ENCODE results near the gene RC3H1.

RC3H1 gene

DNA sequence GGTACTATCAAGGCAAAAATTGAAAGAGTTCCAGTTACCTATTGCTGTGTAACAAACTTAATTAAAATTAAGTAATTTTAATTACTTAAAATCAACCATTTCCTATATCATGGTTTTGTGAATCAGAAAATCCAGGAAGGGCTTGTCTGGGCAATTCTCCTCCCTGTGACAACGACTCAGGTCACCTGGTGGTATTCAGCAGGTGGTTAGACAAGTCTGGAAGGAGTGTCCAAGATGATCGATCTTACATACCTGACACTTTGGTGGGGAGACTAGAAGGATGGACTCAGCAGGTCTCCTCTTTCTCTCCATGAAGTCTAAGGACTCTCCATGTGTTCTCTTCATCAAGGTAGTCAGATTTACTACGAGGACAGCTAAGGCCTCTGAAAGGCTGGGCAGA, 128.0 kb downstream of the RC3H1 start:
- Histone ChIP-seq H3K4me1 (ENCODE audit: control insufficient read depth, insufficient read depth, low read length) (peaks cover 4% of the 10 kb centered on the region), H3K9me3 (ENCODE audit: control insufficient read depth, low read length) (no peaks in the 10 kb centered on the region), H3K4me3 (ENCODE audit: low read length) (no peak overlapping the region), H3K9ac (ENCODE audit: low read length) (no peak overlapping the region), H3K36me3 (ENCODE audit: control insufficient read depth, insufficient read depth, low read length) (no peaks in the 10 kb centered on the region), H3K27me3 (ENCODE audit: control insufficient read depth, insufficient read depth, low read length) (no peaks in the 10 kb centered on the region)

DNA sequence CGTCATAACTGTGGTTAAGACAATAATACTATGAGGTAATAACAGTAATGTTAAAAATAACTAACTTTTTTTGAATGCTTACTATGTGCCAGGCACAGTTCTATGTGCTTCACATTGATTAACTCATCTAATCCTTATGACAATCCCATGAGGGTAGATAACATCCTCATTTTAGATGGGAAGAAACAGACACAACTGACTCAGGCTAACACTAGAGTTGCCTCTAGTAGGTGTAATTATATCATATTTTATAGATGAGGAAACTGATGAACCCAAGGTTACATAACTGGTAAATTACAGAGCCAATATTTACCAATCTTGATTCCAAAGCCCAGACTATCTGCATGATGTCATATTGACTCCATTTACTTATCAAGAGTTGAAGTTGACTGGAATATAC, 128.5 kb downstream of the RC3H1 start:
- no peak overlapping the region for H3K4me3 ChIP-seq (ENCODE audit: low read length)
- H3K4me1 ChIP-seq (ENCODE audit: control insufficient read depth, insufficient read depth, low read length): peaks cover 4% of the 10 kb centered on the region
- H3K36me3 ChIP-seq (ENCODE audit: control insufficient read depth, insufficient read depth, low read length): no peaks in the 10 kb centered on the region
- H3K9me3 ChIP-seq (ENCODE audit: control insufficient read depth, low read length): no peaks in the 10 kb centered on the region
- no peak overlapping the region for H3K9ac ChIP-seq (ENCODE audit: low read length)
- H3K27me3 ChIP-seq (ENCODE audit: control insufficient read depth, insufficient read depth, low read length): no peaks in the 10 kb centered on the region

DNA sequence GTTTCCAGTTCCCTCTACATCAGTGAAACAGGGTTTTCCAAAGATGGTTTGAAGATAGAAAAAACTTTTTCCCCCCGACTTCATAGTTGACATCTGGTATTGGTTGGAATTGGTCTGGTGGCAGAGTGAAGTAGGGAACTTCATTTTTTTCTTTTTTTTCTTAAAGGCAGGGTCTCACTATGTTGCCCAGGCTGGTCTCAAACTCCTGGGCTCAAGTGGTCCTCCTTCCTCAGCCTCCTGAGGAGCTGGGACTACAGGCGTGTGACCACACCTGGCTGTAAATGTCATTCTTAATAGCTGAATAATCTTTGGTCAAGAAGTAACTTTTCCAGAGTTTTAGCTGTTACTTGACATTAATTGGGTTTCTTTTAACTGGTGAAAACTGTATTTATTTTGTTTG, 132.3 kb downstream of the RC3H1 start:
- H3K4me3 ChIP-seq (ENCODE audit: low read length): no peak overlapping the region

DNA sequence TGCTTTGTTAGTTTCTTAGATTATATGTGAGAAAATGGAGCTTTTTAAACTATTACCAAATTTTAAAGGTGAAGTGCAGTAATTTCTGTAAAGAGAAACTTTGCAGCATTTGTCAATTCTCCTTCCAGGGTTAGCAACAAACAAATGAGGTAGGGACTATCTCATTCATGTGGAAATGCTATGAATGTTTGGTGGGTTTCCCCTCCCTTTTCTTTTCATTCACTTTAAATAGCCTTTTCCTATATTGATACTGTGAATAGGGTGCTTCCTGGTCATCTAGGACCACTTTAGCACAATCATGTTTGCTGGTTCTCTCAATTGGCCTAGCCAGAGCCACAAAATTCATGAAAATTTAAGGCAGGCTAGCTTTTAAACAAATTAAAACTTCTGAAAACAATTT, 133.4 kb downstream of the RC3H1 start:
- H3K36me3 ChIP-seq (ENCODE audit: control insufficient read depth, insufficient read depth, low read length): peaks cover 4% of the 10 kb centered on the region
- H3K9me3 ChIP-seq (ENCODE audit: control insufficient read depth, low read length): no peaks in the 10 kb centered on the region
- no peak overlapping the region for H3K9ac ChIP-seq (ENCODE audit: low read length)
- no peaks in the 10 kb centered on the region for H3K27me3 ChIP-seq (ENCODE audit: control insufficient read depth, insufficient read depth, low read length)
- H3K4me3 ChIP-seq (ENCODE audit: low read length): no peak overlapping the region
- H3K4me1 ChIP-seq (ENCODE audit: control insufficient read depth, insufficient read depth, low read length): no peaks in the 10 kb centered on the region

More for the DNA sequence above, 132.3 kb downstream of the RC3H1 start:
- Histone ChIP-seq H3K27me3 (ENCODE audit: control insufficient read depth, insufficient read depth, low read length) (no peaks in the 10 kb centered on the region), H3K9ac (ENCODE audit: low read length) (no peak overlapping the region), H3K9me3 (ENCODE audit: control insufficient read depth, low read length) (no peaks in the 10 kb centered on the region), H3K36me3 (ENCODE audit: control insufficient read depth, insufficient read depth, low read length) (peaks cover 4% of the 10 kb centered on the region), H3K4me1 (ENCODE audit: control insufficient read depth, insufficient read depth, low read length) (no peaks in the 10 kb centered on the region)

DNA sequence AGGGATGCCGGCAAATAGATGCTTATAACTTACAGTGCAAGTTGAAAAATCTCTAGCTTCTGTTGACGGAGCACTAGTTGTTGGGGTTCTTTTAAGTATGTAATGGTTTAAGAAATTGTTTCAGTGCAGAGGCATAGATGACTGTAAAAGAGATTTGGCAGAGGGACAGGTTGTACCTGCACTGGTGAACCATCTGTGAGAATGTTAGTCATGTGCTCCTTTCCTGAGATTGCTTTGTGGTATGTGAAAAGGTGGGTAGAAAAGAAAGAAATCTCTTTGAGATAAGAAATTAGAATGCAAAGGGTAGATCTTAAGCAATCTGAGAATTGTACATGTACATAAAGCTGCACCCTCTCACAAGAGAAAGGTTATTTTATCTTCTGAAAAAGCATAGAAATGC, 134.5 kb downstream of the RC3H1 start:
- no peaks in the 10 kb centered on the region for H3K9me3 ChIP-seq (ENCODE audit: control insufficient read depth, low read length)
- H3K36me3 ChIP-seq (ENCODE audit: control insufficient read depth, insufficient read depth, low read length): peaks cover 4% of the 10 kb centered on the region
- H3K27me3 ChIP-seq (ENCODE audit: control insufficient read depth, insufficient read depth, low read length): no peaks in the 10 kb centered on the region
- H3K9ac ChIP-seq (ENCODE audit: low read length): no peak overlapping the region
- H3K4me1 ChIP-seq (ENCODE audit: control insufficient read depth, insufficient read depth, low read length): no peaks in the 10 kb centered on the region
- H3K4me3 ChIP-seq (ENCODE audit: low read length): no peak overlapping the region

DNA sequence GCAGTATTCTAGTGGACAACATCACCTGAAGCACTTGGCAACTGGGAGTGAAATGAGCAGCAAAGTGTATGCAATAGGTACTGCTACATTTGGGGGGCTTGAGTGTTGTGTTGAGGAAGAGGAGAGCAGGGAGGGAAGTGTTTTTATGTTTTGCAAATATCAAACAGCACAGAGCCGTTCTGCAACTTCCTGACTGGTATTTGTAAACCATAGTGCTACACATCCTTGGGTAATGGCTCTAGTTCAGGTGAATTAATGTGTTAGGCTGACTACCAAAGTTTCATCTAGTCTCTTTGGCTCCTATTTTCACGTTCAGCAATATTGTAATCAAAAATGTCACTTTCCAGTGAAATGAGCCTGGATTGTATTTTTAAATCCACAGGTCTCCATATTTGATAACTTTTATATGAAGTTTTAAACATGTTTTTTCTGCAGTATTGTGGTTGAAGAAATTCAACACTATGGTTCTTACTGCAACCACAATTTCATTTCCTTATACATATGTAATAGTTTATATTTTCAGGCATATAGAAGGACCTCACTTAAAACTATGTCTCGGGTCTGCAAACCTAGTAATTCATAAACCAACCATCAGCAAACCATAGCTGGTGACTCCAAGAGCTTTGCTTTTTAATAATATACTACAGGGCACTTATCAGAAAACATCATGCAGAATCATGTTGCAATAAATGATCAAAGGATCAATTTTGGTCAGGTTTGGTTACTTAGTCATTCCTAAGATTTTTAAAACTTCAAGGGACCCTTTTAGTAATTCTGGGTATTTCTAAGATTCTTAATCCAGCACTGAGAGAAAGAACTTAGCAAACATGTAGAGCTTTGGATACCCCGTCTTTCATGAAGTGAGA, 135.2 kb downstream of the RC3H1 start:
- Histone ChIP-seq H3K36me3 (ENCODE audit: control insufficient read depth, insufficient read depth, low read length) (peaks cover 4% of the 10 kb centered on the region), H3K9ac (ENCODE audit: low read length) (no peak overlapping the region), H3K27me3 (ENCODE audit: control insufficient read depth, insufficient read depth, low read length) (no peaks in the 10 kb centered on the region), H3K9me3 (ENCODE audit: control insufficient read depth, low read length) (no peaks in the 10 kb centered on the region), H3K4me3 (ENCODE audit: low read length) (no peak overlapping the region), H3K4me1 (ENCODE audit: control insufficient read depth, insufficient read depth, low read length) (no peaks in the 10 kb centered on the region)

DNA sequence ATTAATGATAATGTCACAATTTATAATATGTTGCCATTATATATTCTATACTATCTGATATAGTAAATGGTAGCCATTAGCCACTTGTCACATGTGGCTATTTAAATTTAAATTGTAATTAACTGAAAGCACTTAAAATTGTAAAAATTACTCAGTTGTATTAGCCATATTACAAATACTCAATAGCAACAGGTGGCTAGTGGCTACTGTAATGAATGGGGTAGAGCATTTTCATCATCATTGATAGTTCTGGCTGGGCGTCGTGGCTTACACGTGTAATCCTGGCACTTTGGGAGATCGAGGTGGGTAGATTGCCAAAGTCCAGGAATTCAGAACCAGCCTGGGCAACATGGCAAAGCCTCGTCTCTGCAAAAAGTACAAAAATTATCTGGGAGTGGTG, 137.5 kb downstream of the RC3H1 start:
- Histone ChIP-seq H3K36me3 (ENCODE audit: control insufficient read depth, insufficient read depth, low read length) (peaks cover 4% of the 10 kb centered on the region), H3K27me3 (ENCODE audit: control insufficient read depth, insufficient read depth, low read length) (no peaks in the 10 kb centered on the region), H3K9ac (ENCODE audit: low read length) (no peak overlapping the region), H3K4me1 (ENCODE audit: control insufficient read depth, insufficient read depth, low read length) (no peaks in the 10 kb centered on the region), H3K9me3 (ENCODE audit: control insufficient read depth, low read length) (no peaks in the 10 kb centered on the region), H3K4me3 (ENCODE audit: low read length) (no peak overlapping the region)
